B cell (primary cell): ENCODE measurements around the gene EFNB3.

Experiments used
- EZH2 ChIP-seq: IDR thresholded peaks from 2 replicates; pipeline ENCODE4 v1.6.1; 2012; ENCODE audit warnings: borderline replicate concordance, low read depth, mild to moderate bottlenecking, moderate library complexity, low read length; ENCODE audit not compliant: insufficient read depth, poor library complexity, severe bottlenecking
- TF ChIP-seq, protein P1 (sequence below): fragments of 200-600 bp; IDR thresholded peaks from one replicate; pipeline ENCODE4 v1.8.0; 2022; ENCODE audit warnings: antibody characterized with exemption, mild to moderate bottlenecking

- TF ChIP-seq, protein P1, sequence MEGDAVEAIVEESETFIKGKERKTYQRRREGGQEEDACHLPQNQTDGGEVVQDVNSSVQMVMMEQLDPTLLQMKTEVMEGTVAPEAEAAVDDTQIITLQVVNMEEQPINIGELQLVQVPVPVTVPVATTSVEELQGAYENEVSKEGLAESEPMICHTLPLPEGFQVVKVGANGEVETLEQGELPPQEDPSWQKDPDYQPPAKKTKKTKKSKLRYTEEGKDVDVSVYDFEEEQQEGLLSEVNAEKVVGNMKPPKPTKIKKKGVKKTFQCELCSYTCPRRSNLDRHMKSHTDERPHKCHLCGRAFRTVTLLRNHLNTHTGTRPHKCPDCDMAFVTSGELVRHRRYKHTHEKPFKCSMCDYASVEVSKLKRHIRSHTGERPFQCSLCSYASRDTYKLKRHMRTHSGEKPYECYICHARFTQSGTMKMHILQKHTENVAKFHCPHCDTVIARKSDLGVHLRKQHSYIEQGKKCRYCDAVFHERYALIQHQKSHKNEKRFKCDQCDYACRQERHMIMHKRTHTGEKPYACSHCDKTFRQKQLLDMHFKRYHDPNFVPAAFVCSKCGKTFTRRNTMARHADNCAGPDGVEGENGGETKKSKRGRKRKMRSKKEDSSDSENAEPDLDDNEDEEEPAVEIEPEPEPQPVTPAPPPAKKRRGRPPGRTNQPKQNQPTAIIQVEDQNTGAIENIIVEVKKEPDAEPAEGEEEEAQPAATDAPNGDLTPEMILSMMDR = no peak
- TF ChIP-seq EZH2 = no peak
These were observed 34.7 kb downstream of the EFNB3 start for GRCh38 chr17:7739746-7740145.
